ENCODE data around the gene SOX6. TPM values are rescaled to one million over a fixed set of nuclear protein-coding genes. Genes with fewer than 3 reads are reported as not detected.
A peak's percentile ranks its signal among the peaks of the same experiment; 100 is the strongest.

SOX6 gene
- total and polyA plus RNA-seq, 2 donors (not counting 3 experiments of a cell fraction or from before 2014, with no cell fraction given), result 0.14 to 3.7 TPM

GRCh38 chr11:16000065-16000464 is 356.3 kb downstream of the SOX6 start:
- intact Hi-C loops (cut with micrococcal nuclease), result no loop called here
- dilution Hi-C loops (cut with MboI; ENCODE audit: extremely low pct_ligation_motif_present, low sequenced_read_pairs), result no loop called here

More at GRCh38 chr11:16000065-16000464, 356.3 kb downstream of the SOX6 start:
- Histone ChIP-seq H3K79me2 (ENCODE audit: control insufficient read depth, insufficient read depth, low read length) (no peaks in the 10 kb centered on the region), H2AFZ (ENCODE audit: low read depth, low read length) (peak overlapping the region; percentile 24), H3K9me1 (replicated peaks; ENCODE audit: control insufficient read depth, extremely low read depth, insufficient read depth, low read length) (no peaks in the 10 kb centered on the region), H3K36me3 (ENCODE audit: control insufficient read depth in 2 of 2, extremely low read depth in 1 of 2, insufficient read depth in 2 of 2, low read length in 2 of 2) (no peaks in the 10 kb centered on the region), H3K9ac (replicated peaks; ENCODE audit: extremely low read depth, insufficient read depth, low read length) (no peak overlapping the region), H3K4me3 (replicated peaks in 1 of 3; ENCODE audit: insufficient read depth in 1 of 3, low read depth in 1 of 3, low read length in 3 of 3) (no peak overlapping the region), H3K4me2 (ENCODE audit: insufficient read depth, low read length) (no peak overlapping the region), H3K27ac (ENCODE audit: insufficient read depth, low read depth, low read length) (no peak overlapping the region), H3K9me3 (replicated peaks; ENCODE audit: control insufficient read depth, insufficient read depth, low read length) (no peaks in the 10 kb centered on the region), H3K27me3 (ENCODE audit: control insufficient read depth in 2 of 2, insufficient read depth in 2 of 2, low read length in 2 of 2) (no peaks in the 10 kb centered on the region), H3K4me1 (ENCODE audit: control insufficient read depth, extremely low read depth, insufficient read depth, low read length) (peaks cover 22% of the 10 kb centered on the region), H4K20me1 (replicated peaks; ENCODE audit: control insufficient read depth, extremely low read depth, insufficient read depth, low read length) (no peaks in the 10 kb centered on the region)
- BruUV-seq (replicated peaks), result no TSS peak
- TF ChIP-seq POLR2AphosphoS5 (IDR thresholded peaks at IDR 0.05; ENCODE audit: insufficient read depth, low read depth, low read length) (no peak), JUN (IDR thresholded peaks at IDR 0.05; ENCODE audit: borderline replicate concordance, insufficient read depth, insufficient read length, low read depth) (no peak), GATA2 (IDR thresholded peaks at IDR 0.05; ENCODE audit: insufficient read depth, insufficient read length, low read depth, low read length) (no peak), MAX (IDR thresholded peaks at IDR 0.05; ENCODE audit: insufficient read depth, insufficient read length) (no peak), MYC (IDR thresholded peaks at IDR 0.05; ENCODE audit: low read depth, low read length) (no peak), FOS (IDR thresholded peaks at IDR 0.05; ENCODE audit: borderline replicate concordance, insufficient read depth, low read length) (no peak), EZH2 (IDR thresholded peaks at IDR 0.05; ENCODE audit: borderline replicate concordance, low read depth, low read length, severe bottlenecking) (no peak), POLR2A (IDR thresholded peaks at IDR 0.05; ENCODE audit: low read depth, low read length) (no peak)
- TF ChIP-seq, protein P1, sequence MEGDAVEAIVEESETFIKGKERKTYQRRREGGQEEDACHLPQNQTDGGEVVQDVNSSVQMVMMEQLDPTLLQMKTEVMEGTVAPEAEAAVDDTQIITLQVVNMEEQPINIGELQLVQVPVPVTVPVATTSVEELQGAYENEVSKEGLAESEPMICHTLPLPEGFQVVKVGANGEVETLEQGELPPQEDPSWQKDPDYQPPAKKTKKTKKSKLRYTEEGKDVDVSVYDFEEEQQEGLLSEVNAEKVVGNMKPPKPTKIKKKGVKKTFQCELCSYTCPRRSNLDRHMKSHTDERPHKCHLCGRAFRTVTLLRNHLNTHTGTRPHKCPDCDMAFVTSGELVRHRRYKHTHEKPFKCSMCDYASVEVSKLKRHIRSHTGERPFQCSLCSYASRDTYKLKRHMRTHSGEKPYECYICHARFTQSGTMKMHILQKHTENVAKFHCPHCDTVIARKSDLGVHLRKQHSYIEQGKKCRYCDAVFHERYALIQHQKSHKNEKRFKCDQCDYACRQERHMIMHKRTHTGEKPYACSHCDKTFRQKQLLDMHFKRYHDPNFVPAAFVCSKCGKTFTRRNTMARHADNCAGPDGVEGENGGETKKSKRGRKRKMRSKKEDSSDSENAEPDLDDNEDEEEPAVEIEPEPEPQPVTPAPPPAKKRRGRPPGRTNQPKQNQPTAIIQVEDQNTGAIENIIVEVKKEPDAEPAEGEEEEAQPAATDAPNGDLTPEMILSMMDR (IDR thresholded peaks at IDR 0.05; ENCODE audit: extremely low read depth in 1 of 2, insufficient read depth in 1 of 2, low read depth in 1 of 2, low read length in 2 of 2), result no peak
- ChIA-PET CTCF (no interaction called here), POLR2A (no interaction called here)
- peak; percentile 26 for DNase-seq (ENCODE audit: low read depth, low spot score)
- FAIRE-seq, result peak; percentile 57
